H9 (cell line): ENCODE data around the gene MICU1. TPM values are rescaled to one million over a fixed set of nuclear protein-coding genes. Genes with fewer than 3 reads are reported as not detected.

ENCODE experiments used
- DNase-seq: peaks from one replicate; pipeline ENCODE4 v3.0.0-alpha.2; 2017
- H2AFZ ChIP-seq: one replicate; pipeline ENCODE4 v1.6.1; 2013; ENCODE audit warnings: mild to moderate bottlenecking, low read length, control low read depth, moderate library complexity
- H2AK5ac ChIP-seq: 2 replicates; pipeline ENCODE4 v1.6.1; 2013; ENCODE audit warnings: low read length, control low read depth, mixed read lengths; ENCODE audit not compliant: insufficient read length
- H2BK120ac ChIP-seq: one replicate; pipeline ENCODE4 v1.6.1; 2013; ENCODE audit warnings: low read depth, mild to moderate bottlenecking, low read length, control low read depth, inconsistent platforms; ENCODE audit not compliant: poor library complexity, severe bottlenecking
- H2BK12ac ChIP-seq: 2 replicates; pipeline ENCODE4 v1.6.1; 2013; ENCODE audit warnings: low read length, control low read depth, mixed read lengths, low read depth; ENCODE audit not compliant: insufficient read length
- H2BK15ac ChIP-seq: 2 replicates; pipeline ENCODE4 v1.6.1; 2013; ENCODE audit warnings: low read depth, low read length, control low read depth
- H2BK20ac ChIP-seq: one replicate; pipeline ENCODE4 v1.6.1; 2013; ENCODE audit warnings: low read depth, mild to moderate bottlenecking, low read length, control low read depth, inconsistent platforms; ENCODE audit not compliant: poor library complexity, severe bottlenecking
- H2BK5ac ChIP-seq: 2 replicates; pipeline ENCODE4 v1.6.1; 2013; ENCODE audit warnings: low read length, control low read depth, mixed read lengths; ENCODE audit not compliant: insufficient read length
- H3K14ac ChIP-seq: 2 replicates; pipeline ENCODE4 v1.6.1; 2013; ENCODE audit warnings: low read length, control low read depth; ENCODE audit not compliant: insufficient read depth
- H3K18ac ChIP-seq: 2 replicates; pipeline ENCODE4 v1.6.1; 2013; ENCODE audit warnings: low read depth, mild to moderate bottlenecking, mixed read lengths, low read length, control low read depth; ENCODE audit not compliant: insufficient read length
- H3K23ac ChIP-seq: 2 replicates; pipeline ENCODE4 v1.6.1; 2013; ENCODE audit warnings: low read length, control low read depth, mixed read lengths, low read depth; ENCODE audit not compliant: insufficient read length
- H3K23me2 ChIP-seq: 2 replicates; pipeline ENCODE4 v1.6.1; 2013; ENCODE audit warnings: low read depth, mild to moderate bottlenecking, mixed read lengths, low read length, control low read depth; ENCODE audit not compliant: insufficient read length, poor library complexity, severe bottlenecking
- H3K27ac ChIP-seq: 2 replicates; pipeline ENCODE4 v1.5.1; 2013; ENCODE audit warnings: low read length, control low read depth, mixed read lengths, low read depth; ENCODE audit not compliant: insufficient read length
- H3K27me3 ChIP-seq: 2 replicates; pipeline ENCODE4 v1.6.1; 2013; ENCODE audit warnings: low read length, control low read depth, inconsistent platforms; ENCODE audit not compliant: insufficient read depth
- H3K4ac ChIP-seq: 2 replicates; pipeline ENCODE4 v1.6.1; 2013; ENCODE audit warnings: low read depth, mild to moderate bottlenecking, control low read depth, inconsistent platforms, low read length, moderate library complexity
- H3K4me1 ChIP-seq: 2 replicates; pipeline ENCODE4 v1.6.1; 2013; ENCODE audit warnings: low read length, control low read depth, inconsistent platforms; ENCODE audit not compliant: insufficient read depth
- H3K4me2 ChIP-seq: 2 replicates; pipeline ENCODE4 v1.6.1; 2013; ENCODE audit warnings: low read length, control low read depth, mixed read lengths; ENCODE audit not compliant: insufficient read length, insufficient read depth
- H3K56ac ChIP-seq: 2 replicates; pipeline ENCODE4 v1.6.1; 2013; ENCODE audit warnings: low read depth, mild to moderate bottlenecking, mixed read lengths, low read length, control low read depth; ENCODE audit not compliant: insufficient read length
- H3K79me1 ChIP-seq: 2 replicates; pipeline ENCODE4 v1.6.1; 2013; ENCODE audit warnings: low read depth, mild to moderate bottlenecking, moderate library complexity, low read length, control low read depth, inconsistent platforms; ENCODE audit not compliant: insufficient read depth, poor library complexity, severe bottlenecking
- H3K79me2 ChIP-seq: 2 replicates; pipeline ENCODE4 v1.6.1; 2013; ENCODE audit warnings: low read length, control low read depth, inconsistent platforms; ENCODE audit not compliant: insufficient read depth
- H3K9ac ChIP-seq: 2 replicates; pipeline ENCODE4 v1.6.1; 2013; ENCODE audit warnings: low read length, control low read depth, mixed read lengths; ENCODE audit not compliant: insufficient read length; ENCODE audit errors: extremely low read depth
- H3K9me3 ChIP-seq: one replicate; pipeline ENCODE4 v1.6.1; 2013; ENCODE audit warnings: low read depth, low read length, inconsistent platforms; ENCODE audit not compliant: control insufficient read depth
- H3T11ph ChIP-seq: one replicate; pipeline ENCODE4 v1.6.1; 2013; ENCODE audit warnings: mild to moderate bottlenecking, low read length, control low read depth, inconsistent platforms
- H4K20me1 ChIP-seq: one replicate; pipeline ENCODE4 v1.6.1; 2013; ENCODE audit not compliant: control insufficient read depth, insufficient read length, insufficient read depth
- H4K5ac ChIP-seq: 2 replicates; pipeline ENCODE4 v1.6.1; 2013; ENCODE audit warnings: low read depth, mild to moderate bottlenecking, mixed read lengths, low read length, control low read depth; ENCODE audit not compliant: insufficient read length
- H4K8ac ChIP-seq: replicated peaks from 2 replicates; pipeline ENCODE4 v1.6.1; 2013; ENCODE audit warnings: low read length, control low read depth, mixed read lengths, low read depth; ENCODE audit not compliant: insufficient read length
- H4K91ac ChIP-seq: 2 replicates; pipeline ENCODE4 v1.6.1; 2013; ENCODE audit warnings: low read depth, mild to moderate bottlenecking, moderate library complexity, mixed read lengths, low read length, control low read depth; ENCODE audit not compliant: insufficient read length
- H3K27ac Mint-ChIP-seq, 3 experiments: 2 replicates in 2 of 3; 3 replicates in 1 of 3; pipeline ENCODE4 v1.8.0; 2020 to 2021; ENCODE audit warnings: mixed read lengths in 3 of 3, mild to moderate bottlenecking in 1 of 3, moderate library complexity in 1 of 3
- H3K27me3 Mint-ChIP-seq: 2 replicates; pipeline ENCODE4 v1.8.0; 2021; ENCODE audit warnings: low read depth, mild to moderate bottlenecking, moderate library complexity, mixed read lengths
- H3K36me3 Mint-ChIP-seq, 3 experiments: 2 replicates in 2 of 3; 3 replicates in 1 of 3; pipeline ENCODE4 v1.8.0; 2020 to 2021; ENCODE audit warnings: low read depth in 3 of 3, mixed read lengths in 3 of 3; ENCODE audit not compliant: insufficient read depth in 1 of 3
- H3K4me1 Mint-ChIP-seq, 2 experiments: 2 replicates each; pipeline ENCODE4 v1.8.0; 2020; ENCODE audit warnings: mixed read lengths in 2 of 2
- H3K4me3 Mint-ChIP-seq, 2 experiments: 2 replicates in 1 of 2; 3 replicates in 1 of 2; pipeline ENCODE4 v1.8.0; 2020 to 2021; ENCODE audit warnings: mild to moderate bottlenecking in 2 of 2, mixed read lengths in 2 of 2, moderate library complexity in 1 of 2
- H3K9me3 Mint-ChIP-seq, 2 experiments: 2 replicates in 1 of 2; 3 replicates in 1 of 2; pipeline ENCODE4 v1.8.0; 2020; ENCODE audit warnings: mild to moderate bottlenecking in 2 of 2, mixed read lengths in 2 of 2, moderate library complexity in 1 of 2
- WGBS: extraction: QIAGEN DNeasy Blood & Tissue Kit; methylation state at CpG from one replicate; pipeline ENCODE4 v1.1.7; 2013; ENCODE audit warnings: missing lambda C conversion rate, low lambda C conversion rate, mixed read lengths; ENCODE audit not compliant: insufficient read length; ENCODE audit errors: extremely low coverage; 5-methylcytosine and 5-hydroxymethylcytosine counted together
- total RNA-seq: library from RNA; stranded (reverse); gene quantifications from 2 replicates; pipeline ENCODE4 v1.2.1, GENCODE V29; 2021
- TF ChIP-seq, protein P1 (sequence below): fragments of 200-600 bp; sonication (generic); conservative IDR thresholded peaks from 3 replicates; pipeline ENCODE4 v1.8.0; 2021; ENCODE audit warnings: antibody characterized with exemption, mild to moderate bottlenecking

MICU1 gene
- total RNA-seq, 1 experiment from 2014 or later, result 33.2 TPM

GRCh38 chr10:72419241-72419640, 206.6 kb downstream of the MICU1 start:
- no peak overlapping the region for H2AFZ ChIP-seq
- TF ChIP-seq, protein P1, sequence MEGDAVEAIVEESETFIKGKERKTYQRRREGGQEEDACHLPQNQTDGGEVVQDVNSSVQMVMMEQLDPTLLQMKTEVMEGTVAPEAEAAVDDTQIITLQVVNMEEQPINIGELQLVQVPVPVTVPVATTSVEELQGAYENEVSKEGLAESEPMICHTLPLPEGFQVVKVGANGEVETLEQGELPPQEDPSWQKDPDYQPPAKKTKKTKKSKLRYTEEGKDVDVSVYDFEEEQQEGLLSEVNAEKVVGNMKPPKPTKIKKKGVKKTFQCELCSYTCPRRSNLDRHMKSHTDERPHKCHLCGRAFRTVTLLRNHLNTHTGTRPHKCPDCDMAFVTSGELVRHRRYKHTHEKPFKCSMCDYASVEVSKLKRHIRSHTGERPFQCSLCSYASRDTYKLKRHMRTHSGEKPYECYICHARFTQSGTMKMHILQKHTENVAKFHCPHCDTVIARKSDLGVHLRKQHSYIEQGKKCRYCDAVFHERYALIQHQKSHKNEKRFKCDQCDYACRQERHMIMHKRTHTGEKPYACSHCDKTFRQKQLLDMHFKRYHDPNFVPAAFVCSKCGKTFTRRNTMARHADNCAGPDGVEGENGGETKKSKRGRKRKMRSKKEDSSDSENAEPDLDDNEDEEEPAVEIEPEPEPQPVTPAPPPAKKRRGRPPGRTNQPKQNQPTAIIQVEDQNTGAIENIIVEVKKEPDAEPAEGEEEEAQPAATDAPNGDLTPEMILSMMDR, result no peak
- no peaks in the 10 kb centered on the region for H3K79me2 ChIP-seq
- H3K4ac ChIP-seq, result no peak overlapping the region
- no peak overlapping the region for H3K4me3 Mint-ChIP-seq
- no peak overlapping the region for H2AK5ac ChIP-seq
- no peak overlapping the region for H4K8ac ChIP-seq
- H3K27ac ChIP-seq, result no peak overlapping the region
- H3K9me3 Mint-ChIP-seq, result peaks cover 13 to 16% of the 10 kb centered on the region in 2 experiments
- H3K79me1 ChIP-seq, result no peaks in the 10 kb centered on the region
- no peaks in the 10 kb centered on the region for H3K27me3 ChIP-seq
- H3T11ph ChIP-seq, result no peak overlapping the region
- no peak overlapping the region for H3K18ac ChIP-seq
- no peak overlapping the region for H3K27ac Mint-ChIP-seq
- H3K36me3 Mint-ChIP-seq, result peaks cover 24 to 43% (median 37%) of the 10 kb centered on the region in 3 experiments
- H2BK15ac ChIP-seq, result no peak overlapping the region
- peaks cover 5% of the 10 kb centered on the region for H3K9me3 ChIP-seq
- no peak overlapping the region for H3K56ac ChIP-seq
- no peak overlapping the region for H2BK12ac ChIP-seq
- no peak overlapping the region for H3K14ac ChIP-seq
- no peak overlapping the region for H3K4me2 ChIP-seq
- no peaks in the 10 kb centered on the region for H3K23me2 ChIP-seq
- H2BK5ac ChIP-seq, result no peak overlapping the region
- no peak overlapping the region for H2BK20ac ChIP-seq
- no peaks in the 10 kb centered on the region; the same call in 1 of the 2 replicates for H3K4me1 ChIP-seq
- peaks cover 31 to 34% of the 10 kb centered on the region in 2 experiments for H3K4me1 Mint-ChIP-seq
- H4K91ac ChIP-seq, result no peak overlapping the region
- H3K9ac ChIP-seq, result no peak overlapping the region
- H3K23ac ChIP-seq, result no peak overlapping the region
- no peaks in the 10 kb centered on the region for H3K27me3 Mint-ChIP-seq
- no peak for DNase-seq
- no CpG with 5 or more reads among the region's 2 CpGs for WGBS
- H4K5ac ChIP-seq, result no peak overlapping the region
- H4K20me1 ChIP-seq, result no peaks in the 10 kb centered on the region
- H2BK120ac ChIP-seq, result no peak overlapping the region
